Myocyte (in vitro differentiated cells): ENCODE data around the gene OSBP2. TPM values are rescaled to one million over a fixed set of nuclear protein-coding genes. Genes with fewer than 3 reads are reported as not detected.
A peak's percentile ranks its signal among the peaks of the same experiment; 100 is the strongest.

ENCODE experiments used
- DNase-seq: peaks from one replicate; pipeline ENCODE4 v3.0.0-alpha.2; 2012; ENCODE audit warnings: low read depth
- total RNA-seq: library from RNA; depleted of rRNA; stranded (reverse); fragments of >200 nt; gene quantifications from 2 replicates; pipeline ENCODE4 v1.2.3, GENCODE V29; 2014

The OSBP2 gene
- total RNA-seq, 1 donor from 2014 or later, result 29.7 TPM

DNA sequence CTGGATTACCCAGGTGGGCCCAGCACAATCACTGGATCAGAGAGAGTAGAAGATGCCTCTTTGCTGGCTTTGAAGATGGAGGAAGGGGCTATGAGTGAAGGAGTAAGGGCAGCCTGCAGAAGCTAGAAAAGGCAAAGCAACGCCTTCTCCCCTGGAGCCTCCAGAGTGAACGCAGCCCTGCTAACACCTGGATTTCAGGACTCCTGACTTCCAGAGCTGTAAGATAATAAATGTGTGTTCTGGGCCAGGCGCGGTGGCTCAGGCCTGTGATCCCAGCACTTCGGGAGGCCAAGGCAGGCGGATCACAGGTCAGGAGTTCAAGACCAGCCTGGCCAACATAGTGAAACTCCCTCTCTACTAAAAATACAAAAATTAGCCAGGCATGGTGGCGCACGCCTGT is 171.5 kb downstream of the OSBP2 start:
- DNase-seq, result no peak

- DNase-seq, result no peak
Measured at GRCh38 chr22:30866811-30867271, 172.2 kb downstream of the OSBP2 start.

DNA sequence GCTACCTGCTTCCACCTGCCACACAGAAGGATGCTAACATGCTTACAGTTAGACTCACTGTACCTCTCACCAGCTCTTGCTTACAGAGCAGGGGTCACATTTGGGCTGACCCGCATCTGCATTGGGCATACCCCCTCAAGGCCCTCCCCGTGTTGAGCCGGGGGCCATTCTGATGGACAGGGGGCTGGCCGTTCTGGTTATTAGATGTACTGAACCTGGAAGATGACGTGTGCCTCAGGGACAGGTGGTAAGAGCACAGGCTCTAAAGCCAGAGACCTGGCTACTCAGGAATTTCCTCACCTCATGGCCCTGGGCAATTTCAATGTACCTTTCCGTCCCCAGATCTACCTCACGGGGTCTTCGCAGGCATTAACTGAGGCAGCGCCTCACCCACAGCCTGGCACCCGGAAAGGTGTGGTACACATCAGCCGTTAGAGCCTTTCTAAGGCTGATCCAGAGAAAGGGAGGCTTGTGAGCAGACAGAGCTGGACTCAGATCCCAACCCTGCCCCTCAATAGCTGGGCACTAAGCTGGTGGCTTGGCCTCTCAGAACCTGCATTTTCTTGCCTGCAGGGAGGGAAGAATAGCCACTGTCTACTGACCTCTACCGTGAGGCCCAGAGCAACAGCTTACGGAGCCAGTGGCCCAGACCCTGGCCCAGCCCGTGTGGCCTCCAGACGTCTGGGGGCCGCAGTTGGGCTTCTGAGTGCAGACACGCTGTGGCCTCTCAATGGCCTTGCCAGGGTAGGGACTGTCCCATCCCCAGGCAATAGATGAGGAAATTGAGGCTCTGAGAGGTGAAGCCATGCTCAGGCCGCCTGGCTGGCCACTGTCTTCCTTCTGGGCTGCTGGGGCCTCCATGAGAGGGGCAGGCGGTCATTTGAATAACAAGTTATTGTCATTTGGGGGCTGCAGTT is 173.3 kb downstream of the OSBP2 start:
- DNase-seq, result no peak

- peak; percentile 76 for DNase-seq
Measured at GRCh38 chr22:30868663-30869385, 174.2 kb downstream of the OSBP2 start.

DNA sequence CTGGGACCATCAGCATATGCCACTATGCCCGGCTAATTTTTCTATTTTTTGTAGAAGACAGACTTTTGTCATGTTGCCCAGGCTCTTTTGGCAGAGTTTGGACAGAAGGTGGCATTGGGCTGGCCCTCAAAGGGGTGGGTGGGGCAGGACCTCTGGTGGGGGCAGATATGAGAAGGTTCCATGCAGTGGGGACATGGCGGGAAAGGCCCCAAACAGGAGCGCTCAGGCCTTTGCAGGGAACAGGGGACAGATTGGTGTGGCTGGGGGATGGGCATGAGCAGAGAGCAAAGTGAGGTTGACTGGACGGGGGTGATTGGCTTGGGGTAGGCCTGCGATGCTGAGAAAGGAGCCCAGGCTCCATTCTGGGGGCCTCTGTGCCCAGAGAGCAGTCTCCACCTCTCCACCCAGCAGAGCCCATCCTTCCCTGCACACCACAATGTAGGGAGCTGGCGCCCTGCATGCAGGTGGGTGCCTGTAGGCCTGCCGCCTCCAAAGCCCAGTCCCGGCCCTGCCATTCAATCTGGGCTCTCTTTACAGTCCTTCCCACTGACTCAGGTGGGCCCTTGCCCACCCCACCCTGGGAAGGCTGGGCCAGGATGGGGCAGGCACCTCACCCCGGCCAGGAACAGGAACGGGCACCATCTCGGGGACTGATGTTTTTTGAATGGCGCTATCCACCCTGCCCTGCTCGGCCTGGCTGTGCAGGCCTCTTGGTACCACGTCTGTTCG is 175.2 kb downstream of the OSBP2 start:
- no peak for DNase-seq

DNA sequence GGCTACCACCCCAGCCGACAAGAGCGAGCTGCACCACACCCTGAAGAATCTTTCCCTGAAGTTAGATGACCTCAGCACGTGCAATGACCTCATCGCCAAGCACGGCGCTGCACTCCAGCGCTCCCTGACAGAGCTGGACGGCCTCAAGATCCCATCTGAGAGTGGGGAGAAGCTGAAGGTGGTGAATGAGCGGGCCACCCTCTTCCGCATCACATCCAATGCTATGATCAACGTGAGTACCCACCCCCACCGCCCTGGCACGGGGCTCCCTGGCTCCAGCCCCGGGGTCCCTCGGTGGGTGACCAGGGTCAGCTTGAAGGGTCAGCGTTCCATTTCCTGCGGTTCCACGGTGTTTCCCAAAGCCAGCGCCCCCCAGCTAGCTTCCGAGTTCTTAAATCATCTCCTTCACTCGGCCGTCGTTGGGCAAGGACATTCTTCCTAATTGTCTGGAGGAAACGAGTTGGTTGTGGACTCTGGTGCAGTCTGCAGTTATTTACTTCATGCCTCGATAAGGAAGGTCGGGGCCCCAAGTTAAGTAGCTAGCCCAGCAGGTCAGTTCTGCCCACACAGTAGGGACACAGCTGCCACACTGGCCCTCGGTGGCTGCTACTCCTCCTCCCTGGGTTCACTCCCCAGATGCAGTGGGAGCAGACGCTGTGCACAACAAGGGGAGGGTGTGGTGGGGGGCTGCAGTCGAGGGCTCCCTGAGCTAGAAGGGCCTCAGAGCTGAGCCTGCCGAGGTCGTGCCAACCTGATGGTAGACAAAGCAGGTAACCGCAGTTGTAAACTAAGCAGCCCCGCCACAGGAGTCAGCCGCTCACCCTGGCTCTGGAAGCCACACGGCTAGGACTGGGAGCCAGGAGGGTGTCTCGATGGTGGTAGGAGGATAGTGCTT is 176.0 kb downstream of the OSBP2 start:
- no peak for DNase-seq

- no peak for DNase-seq
Measured at GRCh38 chr22:30871391-30872284, 177.0 kb downstream of the OSBP2 start.

DNA sequence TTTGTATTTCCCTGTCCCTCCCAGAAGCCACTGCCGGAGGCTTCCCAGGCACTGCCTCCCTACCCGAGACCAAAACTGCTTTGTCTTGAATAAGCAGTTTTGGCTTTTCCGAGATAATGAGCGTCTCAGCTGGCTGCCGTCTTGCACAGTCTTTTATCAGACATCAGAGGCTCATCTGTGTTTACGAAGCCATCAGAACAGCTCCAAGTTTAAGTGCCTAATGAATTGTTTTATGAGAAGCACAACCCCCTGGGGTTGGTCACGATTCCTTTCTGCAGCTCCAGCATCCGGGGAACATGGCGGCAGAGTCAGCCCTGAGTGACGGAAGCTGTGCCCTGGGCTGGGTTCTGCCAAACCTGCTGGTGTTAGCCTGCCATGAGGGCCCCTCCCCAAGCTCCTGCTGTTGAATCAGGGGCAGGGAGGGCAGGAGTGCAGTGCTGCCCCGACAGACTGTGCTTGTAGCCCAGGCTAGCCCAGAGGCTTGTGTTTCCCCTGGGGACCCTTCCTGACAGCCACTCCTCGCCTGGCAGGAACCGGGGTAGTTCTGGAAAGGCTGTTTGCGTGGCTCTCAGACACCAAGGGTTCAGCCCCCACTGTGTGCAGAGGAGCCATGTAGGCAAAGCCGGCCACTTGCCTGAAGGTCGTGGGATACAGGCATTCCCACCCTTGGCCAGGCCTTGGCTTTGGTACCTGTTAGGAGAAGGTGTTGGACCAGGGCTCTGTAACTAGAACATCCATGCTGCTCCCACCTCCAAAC is 177.8 kb downstream of the OSBP2 start:
- no peak for DNase-seq

GRCh38 chr22:30873086-30873650 is 178.5 kb downstream of the OSBP2 start:
- DNase-seq, result no peak

GRCh38 chr22:30873661-30874060 is 179.0 kb downstream of the OSBP2 start:
- DNase-seq, result no peak

DNA sequence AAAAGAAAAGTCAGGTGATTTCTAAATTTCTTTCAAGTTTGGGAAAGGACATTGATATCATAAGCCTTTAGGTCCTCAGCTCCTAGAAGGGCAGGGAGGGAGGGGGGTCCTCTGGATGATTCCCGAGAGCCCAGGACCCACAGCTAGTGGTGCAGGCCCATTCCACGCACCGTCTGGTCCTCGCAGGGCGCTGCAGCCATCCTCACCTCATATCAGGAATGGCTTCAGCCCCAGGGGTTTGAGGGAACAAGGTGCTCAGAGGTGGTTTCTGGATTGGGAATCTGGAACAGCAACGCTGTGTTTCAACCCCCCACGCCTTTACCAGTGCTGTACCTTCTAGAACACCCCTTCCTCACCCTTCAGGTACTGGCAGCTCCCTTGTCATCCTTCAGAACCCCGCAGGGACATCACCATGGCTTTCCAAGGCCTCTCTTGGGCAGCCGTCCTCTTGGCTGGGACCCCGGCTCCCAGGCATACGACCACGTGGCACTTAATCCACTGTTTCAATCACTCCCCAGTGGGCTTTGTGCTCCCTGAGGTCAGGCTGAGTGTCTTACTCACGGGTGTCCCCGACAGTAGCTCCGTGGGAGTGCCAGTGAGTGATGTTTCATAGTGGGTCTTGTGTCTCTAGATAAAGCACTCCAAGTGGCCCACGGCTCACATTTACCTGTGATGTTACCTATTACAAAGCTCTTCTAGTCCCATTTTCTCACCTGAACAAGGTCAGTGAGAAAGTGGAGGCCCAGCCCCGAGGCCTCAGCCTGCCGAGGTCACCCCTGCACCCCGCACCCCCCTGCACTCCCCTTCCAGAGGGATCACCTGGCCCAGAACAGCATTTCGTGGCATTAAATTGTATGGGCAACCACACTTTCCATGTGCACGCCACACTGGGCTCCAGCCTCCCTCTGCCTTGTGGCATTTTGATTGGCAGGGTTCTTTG is 180.0 kb downstream of the OSBP2 start:
- DNase-seq, result no peak

DNA sequence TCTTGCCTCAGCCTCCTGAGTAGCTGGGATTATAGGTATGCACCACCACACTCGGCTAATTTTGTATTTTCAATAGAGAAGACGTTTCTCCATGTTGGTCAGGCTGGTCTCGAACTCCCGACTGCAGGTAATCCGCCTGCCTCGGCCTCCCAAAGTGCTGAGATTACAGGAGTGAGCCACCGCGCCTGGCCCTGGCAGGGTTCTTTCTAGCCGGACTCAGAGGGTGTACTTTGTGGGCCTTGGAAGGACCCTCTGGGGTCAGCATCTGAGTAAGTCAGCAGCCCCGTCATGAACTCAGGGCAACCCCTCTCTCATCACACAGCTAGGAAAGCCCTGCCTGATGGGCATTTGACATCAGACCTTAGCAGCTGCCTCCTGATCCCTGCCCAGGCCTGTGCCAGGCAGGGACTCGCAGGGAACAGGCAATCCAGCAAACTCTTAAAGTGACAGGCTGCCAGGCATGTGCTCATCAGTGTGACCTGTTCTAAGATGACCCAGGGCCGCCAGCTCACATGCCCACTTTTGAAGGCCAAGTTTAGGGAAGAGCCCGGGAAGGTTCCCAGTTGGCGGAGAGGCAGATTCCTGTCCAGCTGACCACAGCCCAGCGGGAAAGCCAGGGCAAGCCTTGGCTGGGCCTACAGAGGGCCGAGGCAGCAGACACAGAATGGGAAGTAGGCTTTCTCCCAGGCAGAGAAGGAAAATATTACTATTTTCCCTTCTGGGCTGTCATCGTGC is 181.0 kb downstream of the OSBP2 start:
- DNase-seq, result peak; percentile 84

- no peak for DNase-seq
Measured at GRCh38 chr22:30876221-30876751, 181.6 kb downstream of the OSBP2 start.

GRCh38 chr22:30876915-30877553 is 182.4 kb downstream of the OSBP2 start:
- peak; percentile 33 for DNase-seq

GRCh38 chr22:30877662-30878515 is 183.2 kb downstream of the OSBP2 start:
- peak; percentile 5 for DNase-seq
